CD4-positive, alpha-beta T cell treated with Interleukin-4 for 1 hour (primary cell): ENCODE results near the gene TRIM45.
A peak's percentile ranks its signal among the peaks of the same experiment; 100 is the strongest.
"Not testable (repeated sequence)": the region's sequence is repeated elsewhere in the genome, so short reads cannot be mapped to it uniquely, and the experiment has no call there.

Source experiments
- DNase-seq, 2 donors: peaks; one replicate each; pipeline ENCODE4 v3.0.0-alpha.2; 2020 to 2022

The TRIM45 gene

GRCh38 chr1:117121589-117122329, at the start of gene TRIM45:
TRIM45 (minus strand) TSS chr1:117121749; CDS start chr1:117121201, 548 bp downstream.
- DNase-seq = peak; percentile 88 to 89

DNA sequence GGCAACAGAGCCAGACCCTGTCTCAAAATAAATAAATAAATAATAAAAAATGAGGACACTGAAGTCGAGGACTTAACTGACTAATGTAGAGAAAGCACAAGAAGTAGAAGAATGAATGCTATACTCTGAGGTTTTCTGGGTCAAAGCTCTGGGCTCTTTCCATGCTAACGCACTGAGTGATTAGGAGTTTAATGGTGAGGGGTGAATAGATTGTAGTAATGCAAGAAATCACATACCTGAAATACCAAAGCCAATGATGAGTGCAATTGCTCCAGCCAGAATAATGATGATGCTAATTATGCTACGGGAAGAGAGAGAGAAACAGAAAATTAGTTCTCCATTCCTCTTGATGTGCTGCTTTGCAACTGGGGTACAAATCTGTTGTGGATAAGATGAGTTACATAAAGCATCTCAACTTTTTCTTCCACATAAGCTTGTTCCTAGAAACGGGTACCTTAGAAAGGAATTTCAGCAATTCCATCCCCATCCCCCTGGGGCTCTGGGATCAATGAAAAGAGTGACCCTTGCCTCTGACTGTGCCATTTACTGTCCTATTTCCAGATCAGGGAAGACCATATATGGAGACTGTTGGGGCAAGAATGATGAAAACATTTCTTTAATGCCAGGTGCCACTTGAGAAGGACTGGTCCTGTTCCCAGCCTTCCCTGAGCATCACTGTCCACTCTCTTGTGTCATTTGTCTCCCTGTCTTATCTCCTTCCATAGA, 48.5 kb upstream of the TRIM45 start:
- DNase-seq = no peak

DNA sequence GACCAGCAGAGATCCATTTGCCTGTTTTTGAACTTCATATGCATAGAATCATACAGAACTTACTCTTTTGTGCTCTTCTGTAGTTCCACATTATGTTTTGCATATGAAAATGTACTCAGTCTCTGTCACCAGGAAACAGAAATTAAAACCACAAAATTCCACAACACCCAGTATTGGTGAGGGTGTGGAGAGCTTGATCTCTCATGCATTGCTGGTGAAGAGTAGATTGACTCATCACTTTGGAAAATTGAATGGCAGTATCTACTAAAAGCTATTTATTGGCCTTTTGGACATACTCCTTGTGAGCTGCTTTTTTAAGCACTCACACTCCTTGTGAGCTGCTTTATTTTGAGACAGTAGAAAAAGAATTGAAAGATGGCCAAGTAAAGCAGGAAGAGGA, 45.9 kb upstream of the TRIM45 start:
- no peak for DNase-seq

DNA sequence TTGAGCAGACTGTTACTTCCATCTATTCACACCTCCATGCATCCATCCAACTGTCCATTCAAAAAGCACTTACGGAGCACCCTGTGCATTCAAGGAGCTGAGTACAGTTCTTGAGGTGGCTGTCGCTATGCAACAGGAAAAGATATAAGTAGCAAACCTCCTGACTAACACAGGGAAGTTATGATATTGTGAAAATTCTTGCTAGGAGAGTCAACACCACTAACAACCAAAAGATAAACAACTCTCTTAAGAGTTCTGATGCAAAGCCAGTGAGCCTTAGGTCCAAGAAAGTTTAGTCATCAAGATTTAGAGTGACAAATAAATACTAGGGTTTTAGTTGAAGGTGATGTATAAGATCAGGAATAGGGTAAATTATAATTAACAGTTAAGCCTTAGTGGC, 44.5 kb upstream of the TRIM45 start:
- no peak for DNase-seq

GRCh38 chr1:117164209-117164608, 42.7 kb upstream of the TRIM45 start:
- no peak for DNase-seq

- DNase-seq = no peak
Measured at GRCh38 chr1:117162816-117163215, 41.3 kb upstream of the TRIM45 start.

GRCh38 chr1:117161887-117162286, 40.3 kb upstream of the TRIM45 start:
- DNase-seq = no peak

GRCh38 chr1:117151305-117151704, 29.8 kb upstream of the TRIM45 start:
- DNase-seq = not testable (repeated sequence)

DNA sequence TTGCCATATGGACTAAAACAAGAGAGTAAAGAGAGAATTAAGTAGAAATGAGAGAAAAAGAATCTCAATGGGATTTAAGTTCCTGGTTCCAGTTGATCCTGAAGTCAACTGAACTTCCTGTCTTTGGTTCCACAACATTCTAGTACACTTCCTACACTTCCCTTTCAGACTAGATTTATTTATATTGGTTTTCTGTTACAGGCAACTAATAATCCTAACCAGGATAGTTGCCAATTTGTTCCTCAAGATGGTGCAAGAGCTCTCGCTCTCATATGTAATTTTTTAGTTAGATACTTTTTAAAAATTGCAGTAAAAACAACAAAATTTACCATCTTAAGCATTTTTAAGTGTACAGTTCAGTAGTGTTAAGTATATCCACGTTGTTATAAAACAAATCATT, 28.8 kb upstream of the TRIM45 start:
- no peak for DNase-seq

- no peak for DNase-seq
Measured at GRCh38 chr1:117147856-117148588, 26.5 kb upstream of the TRIM45 start.

DNA sequence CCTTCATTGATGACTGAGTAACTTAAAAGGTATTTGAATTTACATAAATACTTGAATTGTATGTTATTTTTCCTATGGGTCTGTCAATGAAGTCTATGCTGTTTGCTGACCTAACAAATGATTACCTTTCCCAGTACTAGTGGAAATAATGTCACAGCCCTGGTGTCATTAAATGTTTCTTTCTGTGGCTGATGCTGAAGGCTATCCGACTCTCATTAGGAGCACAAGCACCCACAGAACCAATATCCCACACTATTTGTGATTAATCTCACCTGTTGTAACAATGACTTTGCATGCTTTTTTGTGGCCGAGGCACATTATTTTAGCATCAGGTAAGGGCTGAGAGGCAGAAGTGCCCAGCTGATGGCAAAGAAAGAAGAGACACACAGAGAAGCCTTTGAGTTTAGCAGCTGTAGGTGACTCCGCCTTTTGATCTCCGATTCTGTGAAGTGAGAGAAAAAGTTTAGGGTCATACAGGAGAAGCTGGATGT, 25.8 kb upstream of the TRIM45 start:
- no peak for DNase-seq

DNA sequence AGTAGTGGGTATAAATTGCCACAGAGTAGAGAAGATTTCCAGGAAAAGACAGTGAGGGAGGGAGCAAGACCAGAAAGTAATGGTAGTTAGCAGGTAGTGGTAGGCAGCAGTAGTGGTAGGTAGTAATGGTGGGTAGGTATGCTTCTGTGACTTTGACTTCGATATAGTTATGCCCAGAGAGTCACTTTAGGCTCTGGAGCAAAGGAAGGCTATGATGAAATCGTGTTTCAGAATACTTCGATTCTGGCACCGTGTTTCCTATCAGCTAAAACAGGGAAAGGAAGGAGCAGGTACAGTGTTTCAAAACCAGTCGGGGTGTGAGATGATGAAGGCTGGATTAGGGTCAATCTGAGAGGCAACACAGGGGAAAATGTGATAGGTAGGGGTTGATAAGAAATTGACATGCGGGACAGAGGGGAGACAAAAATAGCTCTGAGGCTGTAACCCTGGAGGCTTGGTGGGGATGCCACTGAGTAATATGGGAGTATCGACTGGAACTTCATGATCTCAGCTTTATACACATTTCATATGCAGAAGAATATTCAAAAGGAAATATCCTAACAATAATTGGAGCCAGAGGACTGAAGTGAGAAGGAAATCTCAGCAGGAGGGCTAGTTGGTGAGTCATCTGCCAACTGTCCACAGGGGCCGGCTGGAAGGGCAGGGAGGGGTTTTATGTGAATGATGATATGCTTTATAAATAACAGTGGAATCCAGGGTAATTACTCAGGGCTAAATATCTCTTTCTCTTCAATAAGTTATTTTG, 25.2 kb upstream of the TRIM45 start:
- no peak for DNase-seq

GRCh38 chr1:117146072-117146471, 24.5 kb upstream of the TRIM45 start:
- no peak for DNase-seq

- no peak for DNase-seq
Measured at GRCh38 chr1:117143871-117144270, 22.3 kb upstream of the TRIM45 start.

DNA sequence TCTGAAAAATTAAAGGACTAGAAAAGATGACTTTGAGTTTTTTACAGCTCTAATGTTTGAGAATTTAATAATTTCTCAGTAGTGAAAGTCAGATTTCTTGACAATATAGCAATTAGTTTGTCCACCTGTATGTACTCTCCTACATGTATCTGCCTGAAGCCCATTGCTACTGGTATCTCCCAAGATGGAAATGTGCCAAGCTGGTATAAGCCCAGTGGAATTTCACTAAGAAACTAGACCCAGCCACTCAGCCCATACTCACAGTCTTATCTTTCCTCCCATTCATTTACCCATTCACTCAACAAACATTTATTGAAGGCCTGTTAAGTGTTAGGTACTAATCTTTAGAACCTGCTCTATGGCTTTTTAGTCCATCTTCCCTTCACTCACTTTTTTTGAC, 21.6 kb upstream of the TRIM45 start:
- DNase-seq = no peak

DNA sequence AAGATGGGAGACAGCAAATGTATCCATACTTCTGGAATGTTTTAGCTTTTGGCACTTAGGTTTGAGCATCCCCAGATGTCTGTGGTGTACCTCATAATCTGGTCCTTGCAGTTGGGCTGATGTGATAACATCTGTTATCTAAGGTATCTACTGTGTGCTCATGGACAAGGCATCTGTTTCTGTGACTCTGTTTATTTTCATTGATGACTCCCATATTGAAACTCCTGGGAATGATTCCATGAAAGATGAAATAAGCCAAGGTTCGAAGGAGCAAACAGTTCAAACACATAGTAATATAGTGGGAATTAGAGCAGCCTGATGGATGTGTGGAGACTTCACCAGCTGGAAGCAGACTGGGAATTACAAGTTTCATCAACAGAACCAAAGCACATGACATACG, 20.7 kb upstream of the TRIM45 start:
- no peak for DNase-seq

DNA sequence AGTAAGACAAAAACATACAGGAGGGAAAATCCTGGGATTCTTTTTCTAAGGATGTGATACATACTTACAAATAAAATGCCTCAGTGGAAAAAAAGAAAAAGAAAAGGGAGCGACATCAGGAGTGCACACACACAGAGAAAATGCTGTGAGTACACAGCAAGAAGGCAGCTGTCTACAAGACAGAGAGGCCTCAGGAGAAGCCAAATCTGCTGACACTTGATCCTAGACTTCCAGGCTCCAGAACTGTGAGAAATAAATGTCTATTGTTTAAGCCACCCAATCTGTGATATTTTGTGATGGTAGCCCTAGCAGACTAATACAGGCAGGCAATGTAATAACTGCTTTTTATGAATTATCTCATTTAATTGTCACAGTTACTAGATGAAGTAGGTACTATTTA, 17.0 kb upstream of the TRIM45 start:
- DNase-seq = no peak

GRCh38 chr1:117138106-117138505, 16.6 kb upstream of the TRIM45 start:
- DNase-seq = no peak

- no peak for DNase-seq
Measured at GRCh38 chr1:117137281-117137855, 15.8 kb upstream of the TRIM45 start.

- no peak for DNase-seq
Measured at GRCh38 chr1:117136749-117137148, 15.2 kb upstream of the TRIM45 start.

DNA sequence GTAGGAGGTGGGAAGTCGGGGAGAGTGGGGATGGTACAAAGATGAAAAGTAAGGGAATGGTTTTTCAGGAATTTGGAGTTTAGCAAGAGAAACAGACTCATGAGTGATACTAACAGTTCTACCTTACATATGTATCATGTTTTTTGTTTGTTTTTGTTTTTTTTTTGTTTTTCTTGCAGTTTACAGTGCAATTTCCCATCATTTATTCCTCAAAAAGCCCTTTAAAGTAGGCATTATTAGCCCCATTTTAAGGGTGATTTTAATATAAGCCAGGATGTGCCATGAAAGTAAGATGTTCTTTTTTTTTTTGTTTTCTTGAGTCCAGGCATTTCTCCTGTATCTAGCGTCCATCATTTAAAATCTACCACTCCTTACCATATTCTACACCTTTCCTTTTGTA, 13.8 kb upstream of the TRIM45 start:
- no peak for DNase-seq

DNA sequence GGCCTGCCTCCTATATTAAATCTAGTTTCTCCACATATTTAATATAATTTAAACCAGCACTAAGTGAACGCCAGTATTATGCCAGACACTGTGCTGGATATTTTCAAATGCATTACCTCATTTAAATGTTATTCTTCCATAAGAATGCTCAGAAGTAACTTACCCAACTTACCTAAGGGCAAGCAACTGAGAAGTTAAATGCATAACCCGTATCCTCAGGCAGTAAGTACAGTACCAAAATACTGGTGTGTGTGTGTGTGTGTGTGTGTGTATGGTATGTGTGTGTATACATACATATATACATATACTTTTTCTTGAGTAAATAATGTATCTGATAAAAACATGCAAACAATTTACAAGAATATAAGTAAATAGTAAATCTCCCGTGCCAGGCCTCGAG, 9.0 kb upstream of the TRIM45 start:
- no peak for DNase-seq
